GM19193 (cell line): ENCODE results near the gene SFMBT1.

Experiments
- POLR2A ChIP-seq: IDR thresholded peaks from 4 replicates; pipeline ENCODE4 v1.6.1; 2011; ENCODE audit not compliant: insufficient read depth, insufficient read length; ENCODE audit errors: extremely low read depth

The SFMBT1 gene, protein sequence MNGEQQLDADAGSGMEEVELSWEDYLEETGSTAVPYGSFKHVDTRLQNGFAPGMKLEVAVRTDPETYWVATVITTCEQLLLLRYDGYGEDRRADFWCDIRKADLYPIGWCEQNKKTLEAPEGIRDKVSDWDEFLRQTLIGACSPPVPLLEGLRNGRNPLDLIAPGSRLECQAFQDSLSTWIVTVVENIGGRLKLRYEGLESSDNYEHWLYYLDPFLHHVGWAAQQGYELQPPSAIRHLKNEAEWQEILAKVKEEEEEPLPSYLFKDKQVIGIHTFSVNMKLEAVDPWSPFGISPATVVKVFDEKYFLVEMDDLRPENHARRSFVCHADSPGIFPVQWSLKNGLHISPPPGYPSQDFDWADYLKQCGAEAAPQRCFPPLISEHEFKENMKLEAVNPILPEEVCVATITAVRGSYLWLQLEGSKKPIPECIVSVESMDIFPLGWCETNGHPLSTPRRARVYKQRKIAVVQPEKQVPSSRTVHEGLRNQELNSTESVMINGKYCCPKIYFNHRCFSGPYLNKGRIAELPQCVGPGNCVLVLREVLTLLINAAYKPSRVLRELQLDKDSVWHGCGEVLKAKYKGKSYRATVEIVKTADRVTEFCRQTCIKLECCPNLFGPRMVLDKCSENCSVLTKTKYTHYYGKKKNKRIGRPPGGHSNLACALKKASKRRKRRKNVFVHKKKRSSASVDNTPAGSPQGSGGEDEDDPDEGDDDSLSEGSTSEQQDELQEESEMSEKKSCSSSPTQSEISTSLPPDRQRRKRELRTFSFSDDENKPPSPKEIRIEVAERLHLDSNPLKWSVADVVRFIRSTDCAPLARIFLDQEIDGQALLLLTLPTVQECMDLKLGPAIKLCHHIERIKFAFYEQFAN

GRCh38 chr3:53045518-53046170 lies at the start of gene SFMBT1:
TSS of gene SFMBT1 (minus strand) at chr3:53046073. CDS start at chr3:52969128, 76,945 bp downstream.
- peak; percentile 30 for TF ChIP-seq POLR2A

DNA sequence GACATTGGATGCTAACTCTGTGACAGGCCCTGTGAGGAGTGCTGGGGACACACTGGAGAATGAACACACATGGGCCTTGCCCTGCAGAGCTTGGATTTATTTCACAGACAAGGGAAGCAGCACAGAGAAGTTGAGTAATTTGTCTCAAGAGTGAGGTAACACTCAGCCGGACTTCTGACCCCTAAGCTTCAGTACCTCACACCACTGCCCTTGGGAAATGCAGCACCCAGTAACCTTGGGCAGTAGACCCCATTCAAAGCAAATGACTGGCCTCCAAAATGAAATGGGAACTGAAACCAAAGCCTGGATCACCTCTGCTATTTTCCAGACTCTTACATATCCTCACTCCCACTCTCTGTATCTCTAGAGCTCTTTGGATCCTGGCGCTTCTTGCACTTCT lies 47.1 kb upstream of the SFMBT1 start:
- no peak for TF ChIP-seq POLR2A

DNA sequence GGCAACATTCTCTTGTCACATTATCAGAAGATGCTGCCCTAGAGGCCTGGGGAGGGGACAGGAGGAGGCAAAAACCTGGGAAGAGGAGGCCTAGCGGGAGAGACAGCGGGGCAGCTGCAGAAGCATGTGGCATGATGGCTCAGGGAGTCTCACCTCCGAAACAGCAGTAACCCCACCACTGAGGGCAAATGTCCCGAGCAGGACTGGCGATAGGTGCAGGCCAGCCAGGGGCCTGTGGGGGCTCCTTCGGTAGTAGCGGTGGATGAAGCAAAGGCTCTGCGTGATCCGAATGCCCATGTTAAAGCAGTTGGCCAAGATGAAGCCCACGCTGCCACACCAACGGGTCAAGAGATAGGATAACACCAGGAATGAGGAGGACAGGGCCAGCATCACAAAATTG lies 46.3 kb upstream of the SFMBT1 start:
- no peak for TF ChIP-seq POLR2A

DNA sequence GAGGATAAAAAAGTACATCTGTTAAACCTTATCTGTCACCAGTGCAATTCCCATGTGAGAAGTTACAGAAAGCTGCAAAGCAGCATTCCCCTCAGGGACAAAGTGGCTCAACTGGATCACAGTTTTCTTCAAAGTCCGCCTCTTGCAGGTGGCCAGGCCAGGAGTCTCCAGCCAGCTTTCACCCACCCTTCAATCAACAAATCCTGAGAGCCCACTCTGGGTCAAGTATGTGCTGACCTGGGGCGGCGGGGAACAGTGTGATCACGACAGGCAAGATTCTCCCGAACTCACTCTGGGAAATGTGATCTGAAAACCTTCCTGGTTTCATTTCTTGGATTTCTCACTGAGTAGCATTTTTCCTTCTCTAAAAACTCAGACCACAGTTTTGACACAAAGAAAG lies 45.1 kb upstream of the SFMBT1 start:
- TF ChIP-seq POLR2A = no peak

- TF ChIP-seq POLR2A = no peak
Measured at GRCh38 chr3:53089511-53089910, 43.6 kb upstream of the SFMBT1 start.

DNA sequence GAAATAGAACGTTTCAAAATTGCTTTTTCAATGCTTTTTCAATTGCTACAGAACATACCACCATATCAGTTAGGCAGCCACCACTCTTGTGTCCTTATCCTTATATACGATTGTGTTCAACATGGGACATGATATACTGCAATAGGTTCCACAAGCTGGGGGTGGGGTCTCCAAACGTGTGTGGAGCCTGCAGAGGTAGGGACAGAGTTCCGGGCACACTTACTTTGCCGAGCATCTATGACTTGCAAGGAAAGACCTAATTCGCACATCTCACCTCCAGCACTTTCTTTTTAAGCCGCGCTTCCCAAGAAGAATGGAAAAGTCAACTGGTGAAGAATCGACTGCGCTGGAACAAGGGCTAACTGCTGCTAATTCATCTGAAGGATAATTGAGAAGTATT lies 39.6 kb upstream of the SFMBT1 start:
- no peak for TF ChIP-seq POLR2A

DNA sequence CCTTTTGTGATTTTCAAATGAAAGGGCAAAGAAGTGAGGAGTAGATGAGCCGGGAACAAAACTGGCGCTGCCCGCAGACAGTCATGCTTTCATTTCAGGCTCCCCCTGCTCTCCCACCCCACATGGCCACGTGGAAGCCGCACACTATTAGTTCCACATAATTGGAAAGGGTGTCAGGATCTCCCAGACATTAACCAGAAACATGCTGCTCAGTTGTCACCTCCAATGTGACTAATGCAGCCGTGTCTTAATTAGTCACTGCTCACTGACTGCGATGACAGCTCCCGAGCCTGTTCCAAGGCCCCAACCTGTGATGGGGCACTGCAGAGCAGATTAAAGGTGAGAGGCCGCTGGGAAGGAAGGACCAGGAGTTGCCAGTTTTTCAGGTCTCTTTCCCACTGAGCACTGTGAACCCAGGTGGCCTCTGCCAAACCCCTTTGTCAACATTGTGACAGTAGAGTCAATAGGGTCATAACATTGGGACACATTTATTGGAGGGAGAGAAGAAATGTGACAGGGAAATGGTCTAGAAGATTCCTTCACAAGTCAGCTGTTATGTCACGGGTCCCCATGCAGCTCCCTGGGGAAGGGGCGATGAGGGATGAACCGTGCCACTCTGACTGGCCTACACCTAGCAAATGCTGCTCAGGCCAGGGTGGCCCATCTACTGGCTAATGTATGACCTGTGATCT lies 38.6 kb upstream of the SFMBT1 start:
- TF ChIP-seq POLR2A = no peak

DNA sequence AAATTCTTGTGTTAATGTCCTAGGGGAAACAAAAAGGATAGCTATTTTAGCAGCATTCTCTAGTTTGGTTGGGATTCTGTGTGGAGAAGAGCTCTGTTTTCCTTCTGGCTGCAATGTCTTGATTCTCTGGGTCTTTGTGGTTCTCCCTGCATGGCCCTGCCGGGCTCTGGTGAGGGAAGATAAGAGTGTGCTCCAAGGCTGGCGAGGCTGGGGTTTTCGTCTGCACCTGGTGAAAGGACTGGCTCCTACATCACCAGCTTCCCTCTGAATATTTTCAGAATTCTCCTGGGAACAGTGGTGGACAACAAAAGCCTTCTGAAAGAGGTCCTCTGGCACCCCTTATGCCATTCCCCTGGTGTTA lies 38.1 kb upstream of the SFMBT1 start:
- no peak for TF ChIP-seq POLR2A

DNA sequence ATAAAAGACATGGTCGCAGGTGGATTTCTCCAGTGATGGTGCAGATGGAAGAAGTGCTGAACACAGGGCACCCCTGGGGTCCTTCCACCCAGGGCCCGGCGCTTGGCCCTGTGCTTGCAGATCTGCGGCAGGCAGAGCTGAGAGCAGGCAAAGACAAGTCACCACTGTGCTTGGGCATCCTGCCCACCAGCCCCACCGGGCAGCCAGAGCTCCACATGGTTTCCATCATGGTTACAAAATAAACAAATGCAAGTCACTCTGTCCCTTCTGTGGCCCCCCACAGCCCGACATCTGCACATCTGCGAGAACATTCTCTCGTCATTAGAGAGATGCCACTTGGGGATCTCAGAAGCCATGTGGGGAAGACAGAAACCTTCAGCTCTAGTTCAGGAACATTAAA lies 37.6 kb upstream of the SFMBT1 start:
- no peak for TF ChIP-seq POLR2A

GRCh38 chr3:53082736-53083135 lies 36.9 kb upstream of the SFMBT1 start:
- no peak for TF ChIP-seq POLR2A

DNA sequence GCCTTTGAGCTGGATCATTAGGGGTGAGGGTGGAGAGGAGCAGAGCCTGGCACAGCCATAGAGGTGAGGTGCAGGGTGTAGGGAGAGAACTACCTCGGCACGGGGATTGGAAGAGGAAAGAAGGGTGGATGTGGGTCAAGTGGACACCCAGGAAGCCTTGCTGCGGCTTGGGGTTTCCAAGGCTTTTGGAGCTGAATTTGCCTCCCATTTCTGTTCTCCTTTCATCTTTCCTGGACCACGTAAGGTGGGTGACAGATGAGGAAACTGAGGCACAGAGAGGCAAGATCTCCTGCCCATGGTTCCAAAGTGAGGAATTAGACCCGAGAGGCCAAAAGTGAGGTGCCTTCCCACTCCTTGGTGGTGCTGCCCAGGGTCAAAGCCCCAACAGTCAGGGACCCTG lies 35.4 kb upstream of the SFMBT1 start:
- TF ChIP-seq POLR2A = no peak

DNA sequence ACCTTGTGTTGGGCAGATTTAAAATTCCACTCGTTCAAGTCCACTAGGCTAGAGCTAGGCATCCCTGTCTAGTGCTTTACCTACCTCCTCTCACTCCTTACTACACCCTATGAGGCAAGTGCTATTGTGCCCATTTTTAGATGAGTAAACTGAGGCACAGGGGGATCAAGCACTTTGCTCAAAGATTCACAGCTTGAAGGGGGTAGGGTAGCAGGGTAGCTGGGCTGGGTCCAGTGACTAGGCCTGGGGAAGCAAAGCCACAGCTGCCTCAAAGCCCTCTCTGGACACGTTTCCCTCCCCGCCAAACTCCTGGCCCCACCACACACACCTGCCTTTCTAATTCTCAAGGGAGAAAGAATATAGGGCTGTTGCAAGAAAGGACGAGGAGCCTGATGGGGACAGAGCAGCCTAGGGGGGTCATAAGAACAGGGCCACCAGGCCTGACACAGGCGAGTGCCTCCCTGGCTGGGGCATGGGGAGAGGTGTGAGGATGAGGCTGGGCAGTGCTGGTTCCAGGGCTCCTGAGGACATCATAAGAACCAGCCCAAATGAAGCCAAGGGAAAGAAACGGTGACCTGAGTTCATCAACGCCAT lies 34.8 kb upstream of the SFMBT1 start:
- TF ChIP-seq POLR2A = no peak

DNA sequence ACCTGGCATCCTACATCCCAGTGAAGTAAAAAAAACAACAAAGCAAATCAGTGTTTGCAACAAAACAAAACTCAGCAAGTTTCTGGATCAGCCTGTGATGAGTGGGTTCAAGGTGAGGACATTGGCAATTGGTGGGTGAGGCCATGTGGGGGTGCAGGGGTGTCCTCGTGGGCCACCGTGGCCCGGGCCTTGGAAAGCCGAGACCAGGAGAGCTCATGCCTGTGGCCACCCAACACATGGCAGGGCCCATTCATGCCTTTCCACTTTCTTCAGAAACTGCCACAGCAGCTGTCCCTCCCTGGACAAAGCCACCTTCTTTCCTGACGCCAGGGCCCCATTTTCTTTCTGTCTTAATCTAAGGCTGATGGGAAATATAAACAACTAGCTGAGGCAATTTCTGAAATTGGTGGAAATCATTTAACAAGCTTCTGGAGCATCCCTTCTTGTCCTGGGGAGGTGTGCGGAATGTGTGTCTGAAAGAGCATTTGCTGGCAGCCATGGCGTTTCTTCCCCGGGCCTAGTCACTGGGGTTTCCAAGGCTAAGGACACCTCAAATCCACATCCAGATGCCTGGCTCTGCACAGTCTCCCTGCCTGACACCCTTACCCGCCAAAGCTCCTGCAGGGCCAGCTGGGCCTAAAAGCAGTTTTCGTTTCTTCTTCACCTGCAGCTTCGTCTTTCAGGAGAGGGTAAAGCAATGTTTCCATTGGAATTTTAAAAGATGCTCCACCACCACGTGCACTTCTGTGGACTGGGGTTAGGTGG lies 34.1 kb upstream of the SFMBT1 start:
- no peak for TF ChIP-seq POLR2A

GRCh38 chr3:53079147-53079546 lies 33.3 kb upstream of the SFMBT1 start:
- TF ChIP-seq POLR2A = no peak
